ENCODE data around the gene TNFSF9.
"Not testable (repeated sequence)": the region's sequence is repeated elsewhere in the genome, so short reads cannot be mapped to it uniquely, and the experiment has no call there.

Gene TNFSF9

DNA sequence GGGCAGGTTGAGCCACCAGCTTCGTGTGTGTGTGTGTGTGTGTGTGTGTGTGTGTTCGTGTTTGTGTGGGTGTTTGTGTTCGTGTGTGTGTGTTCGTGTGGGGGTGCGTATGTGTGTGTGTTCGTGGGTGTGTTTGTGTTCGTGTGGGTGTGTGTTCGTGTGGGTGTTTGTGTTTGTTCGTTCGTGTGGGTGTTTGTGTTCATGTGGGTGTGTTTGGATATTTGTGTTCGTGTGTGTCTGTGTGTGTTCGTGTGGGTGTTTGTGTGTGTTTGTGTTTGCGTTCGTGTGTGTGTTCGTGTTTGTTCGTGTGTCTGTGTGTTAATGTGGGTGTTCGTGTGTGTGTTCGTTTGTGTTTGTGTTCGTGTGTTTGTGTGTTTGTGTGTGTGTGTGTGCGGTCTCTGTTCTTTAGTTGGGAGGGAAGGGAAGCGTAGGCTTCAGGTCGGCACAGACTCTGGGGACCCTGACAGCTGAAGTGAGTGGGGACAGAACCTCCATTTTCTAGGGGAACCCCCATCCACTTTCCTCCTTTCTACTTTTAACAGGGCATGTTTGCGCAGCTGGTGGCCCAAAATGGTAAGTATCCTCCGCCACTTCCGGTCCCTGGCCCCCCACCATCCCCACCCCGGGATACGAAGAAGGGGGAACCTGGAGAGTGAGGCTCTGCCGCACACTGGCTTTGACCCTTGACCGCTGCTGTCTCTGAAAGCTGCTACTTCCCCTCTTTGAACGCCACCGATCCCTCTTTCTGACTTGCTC lies 1.6 kb downstream of the TNFSF9 start:
- DNase-seq = no peak

DNA sequence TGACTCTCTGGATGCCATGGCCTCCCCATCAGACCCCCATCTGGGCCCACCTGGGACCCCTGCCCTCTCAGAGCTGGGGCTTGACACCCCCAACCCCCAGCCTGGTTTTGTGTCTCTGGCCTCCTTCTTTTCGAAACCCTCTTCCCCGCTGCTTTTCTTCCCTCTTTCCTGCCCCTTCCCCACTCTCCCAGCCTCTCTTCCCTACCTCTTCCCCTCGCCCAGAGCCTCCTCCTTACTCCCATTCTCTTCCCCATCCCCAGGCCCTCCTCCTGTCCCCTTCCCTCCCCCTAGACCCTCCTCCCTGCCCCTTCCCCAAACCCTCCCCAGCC lies 2.1 kb downstream of the TNFSF9 start:
- no peak for DNase-seq

DNA sequence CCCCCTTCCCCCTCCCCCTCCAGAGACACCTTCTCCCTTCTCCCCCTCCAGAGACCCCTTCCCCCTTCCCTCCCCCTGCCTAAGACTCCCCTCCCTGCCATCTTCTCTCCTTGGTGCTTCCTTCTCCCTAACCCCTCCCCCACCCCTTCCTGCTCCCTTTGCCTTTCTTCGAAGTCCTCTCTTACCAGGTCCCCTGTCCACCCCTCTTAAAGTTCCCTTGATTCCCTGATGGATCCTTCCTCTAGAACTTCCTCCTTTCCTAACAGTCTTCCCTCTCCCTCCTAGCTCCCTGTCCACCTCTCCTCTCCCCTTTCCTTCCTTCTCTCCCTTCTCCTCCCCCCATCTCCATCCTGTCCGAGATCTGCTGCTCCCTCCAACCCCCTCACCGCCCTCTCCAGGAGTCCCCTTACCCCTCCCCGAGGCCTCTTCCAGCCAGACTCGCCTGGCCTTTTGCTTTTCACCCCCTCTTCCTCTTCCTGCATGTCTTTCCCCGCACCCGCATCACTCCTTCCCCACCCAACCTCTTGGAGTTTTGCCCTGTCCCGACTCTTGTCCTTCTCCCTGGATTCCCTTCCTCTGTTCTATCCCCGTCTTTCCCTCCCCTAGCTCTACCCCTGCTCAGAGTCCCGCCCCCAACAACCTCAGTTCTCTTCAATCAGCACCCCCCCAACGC lies 3.1 kb downstream of the TNFSF9 start:
- DNase-seq = no peak

DNA sequence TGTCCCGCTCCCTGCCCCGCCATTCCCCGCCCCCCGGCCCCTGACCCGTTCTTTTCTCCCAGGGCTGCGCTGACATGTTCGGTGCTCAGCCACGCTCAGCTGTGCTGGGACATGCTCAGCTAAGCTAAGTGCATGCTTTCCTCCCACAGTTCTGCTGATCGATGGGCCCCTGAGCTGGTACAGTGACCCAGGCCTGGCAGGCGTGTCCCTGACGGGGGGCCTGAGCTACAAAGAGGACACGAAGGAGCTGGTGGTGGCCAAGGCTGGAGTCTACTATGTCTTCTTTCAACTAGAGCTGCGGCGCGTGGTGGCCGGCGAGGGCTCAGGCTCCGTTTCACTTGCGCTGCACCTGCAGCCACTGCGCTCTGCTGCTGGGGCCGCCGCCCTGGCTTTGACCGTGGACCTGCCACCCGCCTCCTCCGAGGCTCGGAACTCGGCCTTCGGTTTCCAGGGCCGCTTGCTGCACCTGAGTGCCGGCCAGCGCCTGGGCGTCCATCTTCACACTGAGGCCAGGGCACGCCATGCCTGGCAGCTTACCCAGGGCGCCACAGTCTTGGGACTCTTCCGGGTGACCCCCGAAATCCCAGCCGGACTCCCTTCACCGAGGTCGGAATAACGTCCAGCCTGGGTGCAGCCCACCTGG lies 3.7 kb downstream of the TNFSF9 start:
- DNase-seq = no peak

DNA sequence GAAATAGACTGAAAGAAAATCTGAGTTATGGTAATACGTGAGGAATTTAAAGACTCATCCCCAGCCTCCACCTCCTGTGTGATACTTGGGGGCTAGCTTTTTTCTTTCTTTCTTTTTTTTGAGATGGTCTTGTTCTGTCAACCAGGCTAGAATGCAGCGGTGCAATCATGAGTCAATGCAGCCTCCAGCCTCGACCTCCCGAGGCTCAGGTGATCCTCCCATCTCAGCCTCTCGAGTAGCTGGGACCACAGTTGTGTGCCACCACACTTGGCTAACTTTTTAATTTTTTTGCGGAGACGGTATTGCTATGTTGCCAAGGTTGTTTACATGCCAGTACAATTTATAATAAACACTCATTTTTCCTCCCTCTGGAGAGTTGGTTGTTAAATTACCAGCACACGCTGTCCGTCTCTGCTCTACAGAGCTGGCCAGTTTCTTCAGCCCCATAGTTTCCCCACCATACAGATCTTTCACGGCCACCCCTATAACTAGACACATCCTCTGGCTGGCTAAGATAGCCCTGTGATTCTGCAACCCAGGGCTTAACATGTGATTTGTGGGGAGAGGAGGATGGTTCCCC lies 4.8 kb downstream of the TNFSF9 start:
- DNase-seq = no peak

DNA sequence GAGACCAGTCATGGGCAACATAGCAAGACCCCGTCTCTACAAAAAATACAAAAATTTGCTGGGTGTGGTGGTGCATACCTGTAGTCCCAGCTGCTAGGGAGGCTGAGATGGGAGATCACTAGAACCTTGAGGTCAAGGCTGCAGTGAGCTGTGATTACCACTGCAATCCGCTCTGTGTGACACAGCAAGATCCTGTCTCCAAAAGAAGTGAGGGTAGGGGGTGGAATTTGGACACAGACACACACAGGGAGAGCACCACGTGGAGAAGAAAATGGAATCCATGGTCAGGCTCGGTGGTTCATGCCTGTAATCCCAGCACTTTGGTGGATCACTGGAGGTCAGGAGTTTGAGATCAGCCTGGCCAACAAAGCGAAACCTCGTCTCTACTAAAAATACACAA lies 8.7 kb downstream of the TNFSF9 start:
- DNase-seq = no peak

DNA sequence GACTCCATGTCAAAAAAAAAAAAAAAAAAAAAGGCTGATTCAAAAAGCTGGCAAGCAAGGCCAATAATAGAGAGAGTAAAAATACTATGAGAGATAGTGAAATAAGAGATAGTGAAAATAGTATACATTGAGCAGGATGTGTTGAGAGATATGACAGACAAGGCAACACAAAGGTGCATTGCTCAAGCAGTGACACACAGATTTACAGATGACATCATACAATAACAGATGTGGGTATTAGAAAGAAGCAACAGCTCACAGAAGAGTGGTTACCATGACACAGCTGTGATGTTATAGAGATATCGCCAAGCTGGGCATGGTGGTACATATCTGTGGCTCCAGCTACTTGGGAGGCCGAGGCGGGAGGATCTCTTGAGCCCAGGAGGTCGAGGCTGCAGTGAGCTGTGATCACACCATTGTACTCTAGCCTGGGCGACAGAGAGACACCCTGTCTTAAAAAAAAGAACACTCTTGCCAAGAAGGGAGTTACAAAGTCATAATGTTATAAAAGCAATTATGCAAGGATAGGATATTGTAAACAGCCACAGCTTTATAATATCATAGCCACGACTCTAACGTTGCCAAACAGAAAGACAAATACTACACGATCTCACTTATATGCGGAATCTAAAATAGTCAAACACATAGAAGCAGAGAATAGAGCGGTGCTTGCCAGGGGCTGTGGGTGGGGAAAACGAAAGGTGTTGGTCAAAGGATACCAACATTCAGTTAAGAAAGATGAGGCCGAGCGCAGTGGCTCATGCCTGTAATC lies 10.3 kb downstream of the TNFSF9 start:
- DNase-seq = no peak

DNA sequence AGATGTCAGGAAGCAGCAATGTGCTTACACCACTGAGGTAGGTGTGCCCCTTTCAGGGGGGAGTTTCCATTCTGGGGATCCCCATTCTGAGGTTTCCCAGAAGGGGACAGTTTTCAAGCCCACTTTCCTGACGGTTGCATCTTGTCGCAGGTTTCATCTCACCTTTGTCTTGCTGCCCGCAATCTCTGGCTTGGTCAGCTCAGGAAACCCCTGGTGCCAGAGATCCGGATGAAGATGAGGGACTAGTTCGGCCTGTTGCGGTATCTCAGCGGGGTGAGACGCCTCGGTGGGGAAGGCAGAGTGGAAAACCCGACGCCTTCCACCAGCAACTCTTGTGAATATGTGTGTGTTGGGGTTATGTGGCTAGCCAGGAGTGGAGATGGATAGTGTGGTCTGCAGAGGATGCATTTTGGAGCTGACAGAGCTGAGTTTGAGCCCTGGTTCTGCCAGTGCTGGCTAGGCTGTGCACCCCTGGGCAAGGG lies 13.1 kb downstream of the TNFSF9 start:
- DNase-seq = no peak

DNA sequence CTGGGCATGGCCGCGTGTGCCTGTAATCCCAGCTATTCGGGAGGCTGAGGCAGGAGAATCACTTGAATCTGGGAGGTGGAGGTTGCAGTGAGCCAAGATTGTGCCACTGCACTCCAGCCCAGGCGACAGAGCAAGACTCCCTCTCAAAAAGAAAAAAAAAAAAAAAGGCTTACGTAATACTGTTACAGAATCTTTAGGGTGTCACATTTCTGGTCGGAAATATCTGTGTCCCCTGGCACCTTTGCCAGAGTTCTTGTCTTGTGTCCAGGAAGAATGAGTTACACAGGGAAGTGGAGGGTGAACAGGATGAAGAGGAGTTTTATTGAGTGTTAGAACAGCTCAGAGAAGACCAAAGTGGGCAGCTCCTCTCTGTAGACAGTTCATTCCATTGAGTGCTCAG lies 19.9 kb downstream of the TNFSF9 start:
- DNase-seq = not testable (repeated sequence)

DNA sequence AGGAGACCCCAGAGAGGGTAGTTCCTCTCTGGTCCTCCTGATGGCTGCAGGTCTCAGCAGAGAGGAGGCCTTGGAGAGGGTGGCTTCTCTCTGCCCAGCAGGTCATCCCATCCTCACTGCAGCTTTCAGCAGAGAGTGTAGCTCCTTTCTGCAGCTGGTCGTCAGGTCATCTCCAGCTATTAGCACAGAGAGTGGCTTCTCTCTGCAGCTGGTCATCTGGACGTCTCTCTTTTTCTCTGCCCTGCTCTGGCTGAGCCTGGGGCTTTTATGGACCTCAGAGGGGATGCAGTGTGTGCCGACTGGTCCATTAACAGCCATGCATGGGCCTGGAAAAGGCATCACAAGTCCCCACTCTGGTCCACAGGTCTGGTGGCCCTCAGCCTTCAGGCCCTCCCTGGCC lies 20.3 kb downstream of the TNFSF9 start:
- no peak for DNase-seq

DNA sequence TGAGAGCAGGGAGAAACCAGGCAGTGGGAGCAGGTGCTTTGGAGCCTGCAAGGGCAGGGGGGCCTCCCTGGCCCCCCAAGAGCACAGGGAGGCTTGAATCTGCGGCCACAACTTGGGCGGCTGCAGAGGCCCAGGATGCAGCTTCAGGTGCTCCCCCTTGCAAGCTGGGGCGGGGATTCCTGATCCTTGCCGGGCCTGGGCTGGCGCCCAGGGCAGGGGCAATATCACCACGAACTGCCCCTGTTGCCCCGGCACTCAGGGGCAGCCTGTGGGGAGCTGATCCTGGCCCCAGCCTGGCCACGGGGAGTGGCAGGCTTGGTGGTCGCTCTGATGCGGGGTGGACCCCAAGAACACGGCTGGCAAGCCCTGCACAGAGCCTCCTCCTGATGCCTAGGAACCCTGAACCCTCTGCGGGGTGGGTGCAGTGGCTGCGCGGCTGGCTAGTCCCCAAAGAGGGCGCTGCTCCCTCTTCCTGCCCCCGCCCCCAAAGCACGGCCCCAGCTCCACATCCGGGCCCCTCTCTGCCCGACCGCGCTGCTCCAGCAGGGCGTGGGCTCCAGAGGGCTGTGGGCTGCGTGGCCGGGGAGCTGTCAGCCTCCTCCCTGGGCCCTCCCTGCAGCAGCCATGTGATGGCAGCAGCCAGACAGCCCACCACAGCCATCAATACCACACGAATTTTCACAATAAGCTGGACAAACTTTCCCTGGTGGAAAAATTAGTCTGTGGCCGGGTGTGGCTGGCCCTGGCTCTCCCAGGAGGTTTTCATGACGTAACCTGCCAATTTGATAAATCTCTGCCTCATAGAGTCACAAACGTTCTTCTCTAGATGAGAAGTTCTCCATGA lies 21.0 kb downstream of the TNFSF9 start:
- DNase-seq = no peak

DNA sequence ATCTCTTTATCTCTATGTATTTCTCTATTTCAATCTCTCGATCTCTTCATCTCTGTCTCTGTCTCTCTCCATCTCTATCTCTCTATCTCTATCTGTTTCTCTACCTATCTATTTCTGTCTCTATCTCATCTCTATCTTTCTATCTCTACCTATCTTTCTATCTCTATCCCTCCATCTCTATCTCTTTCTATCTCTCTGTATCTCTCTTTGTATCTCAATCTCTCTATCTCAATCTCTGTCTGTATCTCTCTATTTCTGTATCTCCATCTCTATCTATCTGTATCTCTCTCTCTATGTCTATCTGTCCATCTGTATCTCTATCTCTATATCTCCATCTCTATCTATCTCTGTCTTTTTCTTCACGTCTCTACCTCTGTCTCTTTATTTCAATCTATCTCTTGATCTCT lies 25.2 kb downstream of the TNFSF9 start:
- no peak for DNase-seq

DNA sequence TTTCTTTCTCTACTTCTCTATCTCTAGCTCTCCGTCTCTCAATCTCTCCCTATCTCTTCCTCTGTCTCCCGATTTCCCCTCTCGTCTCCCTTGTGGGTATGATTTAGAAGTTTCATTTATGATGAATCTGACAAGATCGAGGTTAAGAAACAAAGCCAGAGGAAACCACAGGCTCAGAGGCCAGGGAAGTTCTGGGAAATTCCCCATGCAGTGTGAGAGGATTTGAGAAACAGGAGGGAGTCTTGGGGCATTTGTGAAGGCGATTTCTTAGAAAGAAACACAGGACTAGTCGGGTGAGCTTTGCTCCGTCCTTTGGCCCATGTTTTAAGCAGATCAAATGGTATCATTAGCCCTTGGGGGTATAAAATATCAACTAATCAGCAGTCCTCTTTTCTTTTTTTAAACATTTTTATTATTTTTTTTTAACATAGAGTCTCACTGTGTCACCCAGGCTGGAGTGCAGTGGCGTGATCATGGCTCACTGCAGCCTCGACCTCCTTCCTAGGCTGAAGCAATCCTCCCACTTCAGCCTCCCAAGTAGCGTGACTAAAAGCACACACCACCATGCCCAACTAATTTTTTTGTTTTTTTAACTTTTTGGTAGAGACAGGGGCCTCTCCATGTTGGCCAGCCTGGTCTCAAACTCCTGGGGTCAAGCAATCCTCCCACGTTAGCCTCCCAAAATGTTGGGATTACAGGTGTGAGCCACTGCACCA lies 25.8 kb downstream of the TNFSF9 start:
- DNase-seq = no peak

DNA sequence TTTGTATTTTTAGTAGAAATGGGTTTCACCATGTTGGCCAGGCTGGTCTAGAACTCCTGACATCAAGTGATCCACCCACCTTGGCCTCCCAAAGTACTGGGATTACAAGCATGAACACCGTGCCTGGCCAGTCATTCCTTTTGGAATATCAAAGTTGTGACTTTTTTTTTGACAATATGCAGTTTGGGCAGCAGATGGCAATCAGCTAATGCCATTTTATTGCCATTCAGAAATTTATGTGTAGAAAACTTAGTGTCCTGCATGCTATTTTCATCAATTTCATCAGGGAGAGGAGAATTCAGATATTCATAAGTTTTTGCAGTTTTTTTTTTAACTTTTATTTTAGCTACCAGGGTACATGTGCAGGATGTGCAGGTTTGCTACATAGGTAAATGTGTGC lies 31.6 kb downstream of the TNFSF9 start:
- not testable (repeated sequence) for DNase-seq

DNA sequence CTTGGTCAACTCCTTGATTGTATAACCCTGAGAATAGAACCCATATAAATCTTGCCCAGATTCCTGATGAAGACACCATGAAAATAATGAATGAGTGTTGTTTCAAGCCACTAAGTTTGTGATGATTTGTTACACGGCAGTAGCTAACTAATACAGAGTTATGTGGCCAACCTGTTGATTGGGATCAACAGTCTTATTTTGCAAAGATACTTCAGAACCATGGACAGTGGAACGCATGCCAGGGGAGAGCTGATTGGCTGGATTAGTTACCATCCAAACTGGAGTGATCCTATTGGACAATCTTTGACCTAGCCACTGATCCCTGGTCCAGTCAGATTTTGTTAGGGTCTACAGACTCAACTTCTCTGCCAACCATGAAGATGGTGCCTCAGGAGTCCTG lies 33.6 kb downstream of the TNFSF9 start:
- DNase-seq = no peak

DNA sequence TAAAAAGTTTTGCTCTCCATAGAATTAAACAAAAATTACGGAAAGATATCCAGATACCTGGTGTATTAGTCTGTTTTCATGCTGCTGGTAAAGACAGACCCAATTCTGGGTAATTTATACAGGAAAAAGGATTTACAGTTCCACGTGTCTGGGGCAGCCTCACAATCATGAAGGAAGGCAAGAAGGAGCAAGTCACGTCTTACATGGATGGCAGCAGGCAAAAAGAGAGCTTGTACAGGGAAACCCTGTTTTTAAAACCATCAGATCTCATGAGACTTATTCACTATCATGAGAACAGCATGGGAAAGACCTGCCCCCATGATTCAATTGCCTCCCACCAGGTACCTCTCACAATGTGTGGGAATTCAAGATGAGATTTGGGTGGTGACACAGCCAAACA lies 35.9 kb downstream of the TNFSF9 start:
- DNase-seq = not testable (repeated sequence)

DNA sequence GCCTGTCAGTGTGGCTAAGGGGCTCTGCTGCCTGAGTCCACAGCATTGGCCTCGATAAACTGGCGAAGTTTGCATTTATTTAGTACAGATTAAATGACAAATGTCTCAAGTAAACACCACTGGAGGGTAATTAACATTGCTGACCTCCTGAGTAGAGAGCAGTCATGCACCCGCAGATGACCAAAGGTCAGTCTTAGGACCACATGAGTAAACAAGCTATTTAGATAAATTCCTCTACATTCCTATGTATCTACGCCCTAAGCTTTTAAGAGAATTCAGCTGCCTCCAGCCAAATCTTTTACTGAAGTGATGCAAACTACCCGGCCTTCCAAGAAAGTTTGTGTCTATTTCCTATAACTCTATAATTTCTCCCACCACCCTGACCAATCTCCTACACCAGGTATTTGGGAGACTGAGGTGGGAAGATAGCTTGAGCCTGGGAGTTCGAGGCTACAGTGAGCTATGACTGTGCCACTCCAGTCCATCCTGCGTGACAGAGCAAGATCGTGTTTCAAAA lies 37.2 kb downstream of the TNFSF9 start:
- DNase-seq = no peak

DNA sequence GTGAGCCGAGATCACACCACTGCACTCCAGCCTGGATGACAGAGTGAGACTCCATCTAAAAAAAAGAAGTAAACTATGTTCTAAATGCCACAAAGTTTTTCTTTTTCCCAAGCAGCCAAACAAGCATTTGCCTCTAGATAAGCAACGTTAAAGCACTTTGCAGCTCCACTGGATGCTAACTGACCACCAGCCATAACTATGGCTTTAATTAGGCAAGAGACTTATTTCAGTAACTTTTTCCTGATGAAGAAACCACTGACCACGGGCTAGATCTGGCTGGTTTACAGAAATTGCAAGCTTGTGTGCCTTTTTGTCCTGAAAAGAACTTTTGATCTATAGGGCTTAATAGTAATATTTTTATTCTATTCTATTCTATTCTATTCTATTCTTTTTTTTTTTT lies 38.0 kb downstream of the TNFSF9 start:
- DNase-seq = no peak

DNA sequence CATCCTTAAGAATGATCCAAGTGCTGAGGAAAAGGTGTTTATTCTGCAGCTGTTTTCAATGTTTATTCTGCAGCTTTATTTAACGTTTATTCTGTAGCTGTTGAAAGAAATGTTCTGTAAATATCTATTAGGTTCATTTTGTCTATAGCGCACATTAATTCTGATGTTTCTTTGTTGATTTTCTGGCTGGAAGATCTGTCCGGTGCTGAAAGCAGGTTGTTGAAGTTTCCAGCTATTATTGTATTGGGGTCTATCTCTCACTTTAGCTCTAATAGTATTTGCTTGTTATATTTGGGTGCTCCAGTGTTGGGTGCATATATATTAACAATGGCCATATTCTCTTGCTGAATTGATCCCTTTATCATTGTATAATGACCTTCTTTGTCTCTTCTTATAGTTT lies 39.9 kb downstream of the TNFSF9 start:
- DNase-seq = no peak

DNA sequence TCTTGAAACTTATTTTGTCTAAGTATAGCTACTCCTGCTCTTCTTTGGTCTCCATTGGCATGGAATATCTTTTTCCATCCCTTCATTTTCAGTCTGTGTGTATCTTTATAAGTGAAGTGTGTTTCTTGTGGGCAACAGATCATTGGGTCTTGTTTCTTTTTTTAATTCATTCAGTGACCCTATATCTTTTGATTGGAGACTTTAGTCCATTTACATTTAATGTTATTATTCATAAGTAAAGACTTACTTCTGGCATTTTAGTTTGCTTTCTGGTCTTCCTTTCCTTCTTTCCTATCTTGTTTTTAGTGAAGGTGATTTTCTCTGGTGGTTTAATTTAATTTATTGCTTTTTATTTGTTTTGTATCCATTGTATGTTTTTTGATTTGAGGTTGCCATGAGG lies 40.3 kb downstream of the TNFSF9 start:
- no peak for DNase-seq

DNA sequence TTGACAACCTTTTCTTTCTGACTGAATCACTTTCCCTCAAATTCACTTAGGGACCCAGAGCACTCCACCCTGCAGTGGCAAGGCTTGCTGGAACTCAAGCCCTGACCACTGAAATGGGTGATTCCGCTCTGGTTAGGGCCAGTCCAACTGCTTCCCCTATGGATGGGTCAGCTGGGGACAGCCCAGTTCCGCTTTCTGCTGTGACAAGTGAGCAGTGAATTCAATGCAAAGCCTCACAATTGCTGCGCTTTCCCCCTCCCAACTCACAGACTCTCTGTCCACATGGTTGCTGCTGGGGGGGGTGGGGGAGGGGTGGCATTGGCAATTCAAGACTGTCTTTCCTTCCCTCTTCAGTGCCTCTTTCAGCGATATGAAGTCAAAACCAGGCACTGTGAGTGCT lies 41.4 kb downstream of the TNFSF9 start:
- no peak for DNase-seq

Measured in NCI-H146 (cell line).